SK-N-MC (cell line): Measurements from ENCODE around the gene NR1H3.

Experiments used
- EZH2 ChIP-seq: fragments of 200-600 bp; sonication (generic); IDR thresholded peaks from one replicate; pipeline ENCODE4 v1.6.1; 2017; ENCODE audit warnings: antibody characterized with exemption
- FOXP2 ChIP-seq: optimal IDR thresholded peaks from 2 replicates; pipeline ENCODE3; 2011; ENCODE audit warnings: mild to moderate bottlenecking, moderate library complexity; ENCODE audit not compliant: insufficient read depth; ENCODE audit errors: extremely low read length, control extremely low read depth
- POLR2AphosphoS5 ChIP-seq: IDR thresholded peaks from 2 replicates; pipeline ENCODE4 v1.6.1; 2012; ENCODE audit warnings: mild to moderate bottlenecking, low read depth, low read length, borderline replicate concordance

- TF ChIP-seq EZH2: no peak
- no peak for TF ChIP-seq POLR2AphosphoS5
- TF ChIP-seq FOXP2: no peak
Measured at GRCh38 chr11:47225552-47226400, 32.0 kb upstream of the NR1H3 start.
